NCI-H2196 (cell line): ENCODE measurements around the gene CAPN9.
"Not testable (repeated sequence)": the region's sequence is repeated elsewhere in the genome, so short reads cannot be mapped to it uniquely, and the experiment has no call there.

Experiments
- DNase-seq: peaks from one replicate; lab custom pipeline; 2025; ENCODE audit not compliant: unreplicated experiment; lab: John Stamatoyannopoulos, UW

The CAPN9 gene

GRCh38 chr1:230822092-230822581, 74.9 kb downstream of the CAPN9 start:
- no peak for DNase-seq

GRCh38 chr1:230823426-230823825, 76.2 kb downstream of the CAPN9 start:
- DNase-seq: no peak

- DNase-seq: no peak
These were observed 76.8 kb downstream of the CAPN9 start for GRCh38 chr1:230823931-230824381.

GRCh38 chr1:230824551-230824918, 77.3 kb downstream of the CAPN9 start:
- no peak for DNase-seq

GRCh38 chr1:230824919-230825721, 77.9 kb downstream of the CAPN9 start:
- DNase-seq: peak; percentile 69

- no peak for DNase-seq
These were observed 78.6 kb downstream of the CAPN9 start for GRCh38 chr1:230825761-230826160.

- DNase-seq: no peak
These were observed 79.1 kb downstream of the CAPN9 start for GRCh38 chr1:230826166-230826875.

GRCh38 chr1:230827081-230827681, 80.0 kb downstream of the CAPN9 start:
- DNase-seq: no peak

- no peak for DNase-seq
These were observed 80.6 kb downstream of the CAPN9 start for GRCh38 chr1:230827801-230828200.

- DNase-seq: no peak
These were observed 81.2 kb downstream of the CAPN9 start for GRCh38 chr1:230828421-230828820.

- DNase-seq: no peak
These were observed 84.6 kb downstream of the CAPN9 start for GRCh38 chr1:230831771-230832170.

- no peak for DNase-seq
These were observed 85.3 kb downstream of the CAPN9 start for GRCh38 chr1:230832476-230832875.

- DNase-seq: no peak
These were observed 86.3 kb downstream of the CAPN9 start for GRCh38 chr1:230833511-230833910.

GRCh38 chr1:230834292-230834691, 87.1 kb downstream of the CAPN9 start:
- no peak for DNase-seq

- no peak for DNase-seq
These were observed 89.2 kb downstream of the CAPN9 start for GRCh38 chr1:230836347-230836746.

- no peak for DNase-seq
These were observed 89.6 kb downstream of the CAPN9 start for GRCh38 chr1:230836793-230837192.

- no peak for DNase-seq
These were observed 92.0 kb downstream of the CAPN9 start for GRCh38 chr1:230839173-230839572.

- no peak for DNase-seq
These were observed 95.6 kb downstream of the CAPN9 start for GRCh38 chr1:230842801-230843200.

GRCh38 chr1:230843503-230844309, 96.5 kb downstream of the CAPN9 start:
- no peak for DNase-seq

- no peak for DNase-seq
These were observed 97.4 kb downstream of the CAPN9 start for GRCh38 chr1:230844561-230844960.

- DNase-seq: not testable (repeated sequence)
These were observed 98.0 kb downstream of the CAPN9 start for GRCh38 chr1:230845184-230845583.
